Neutrophil (primary cell): ENCODE measurements around the gene TMEM116.
"Not testable (repeated sequence)": the region's sequence is repeated elsewhere in the genome, so short reads cannot be mapped to it uniquely, and the experiment has no call there.

ENCODE experiments used
- H3K27ac ChIP-seq: fragments of 200-600 bp; sonication (generic); 2 replicates; pipeline ENCODE4 v1.5.1; 2016; ENCODE audit warnings: mild to moderate bottlenecking, moderate library complexity
- H3K27me3 ChIP-seq: fragments of 200-600 bp; sonication (generic); 2 replicates; pipeline ENCODE4 v1.6.0; 2016; ENCODE audit warnings: mild to moderate bottlenecking
- H3K36me3 ChIP-seq: fragments of 200-600 bp; sonication (generic); 2 replicates; pipeline ENCODE4 v1.5.1; 2017
- H3K4me1 ChIP-seq, 2 experiments: fragments of 200-600 bp in 1 of 2; sonication (generic) in 1 of 2; 1 replicate in 1 of 2; 2 replicates in 1 of 2; pipeline versions ENCODE4 v1.5.1 to v1.6.1; 2013 to 2016; ENCODE audit warnings: low read depth in 1 of 2, low read length in 1 of 2, mild to moderate bottlenecking in 1 of 2, moderate library complexity in 1 of 2; ENCODE audit not compliant: control insufficient read depth in 1 of 2, insufficient read depth in 1 of 2
- H3K4me3 ChIP-seq, 2 experiments: fragments of 200-600 bp in 1 of 2; sonication (generic) in 1 of 2; 1 replicate in 1 of 2; 2 replicates in 1 of 2; pipeline ENCODE4 v1.5.1; 2013 to 2016; ENCODE audit warnings: low read depth in 1 of 2, low read length in 1 of 2, mild to moderate bottlenecking in 1 of 2, moderate library complexity in 1 of 2
- H3K9me3 ChIP-seq: fragments of 200-600 bp; sonication (generic); 2 replicates; pipeline ENCODE4 v1.5.1; 2016
- TF ChIP-seq, protein P1 (sequence below): fragments of 200-600 bp; sonication (generic); IDR thresholded peaks from 2 replicates; pipeline ENCODE4 v1.5.1; 2016; ENCODE audit warnings: antibody characterized with exemption

Gene TMEM116

DNA sequence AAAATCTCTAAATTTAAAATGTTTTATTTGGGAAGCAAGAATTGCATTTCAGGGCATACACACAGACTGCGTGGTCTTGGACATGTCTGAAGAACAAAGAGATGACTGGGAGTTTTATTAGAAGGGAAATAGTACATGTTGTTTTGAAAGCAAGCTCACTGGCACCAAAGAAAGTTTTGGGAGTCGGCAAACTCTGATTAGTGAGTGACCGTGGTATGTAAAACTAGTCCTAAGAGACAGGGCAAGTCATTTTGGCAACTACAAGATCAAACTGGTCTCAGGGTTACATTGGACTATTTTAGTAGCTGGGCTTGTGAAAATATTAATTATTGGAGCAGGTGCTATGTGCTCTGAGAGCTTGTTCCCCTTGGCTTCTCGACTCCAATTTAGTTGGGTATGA lies 14.9 kb downstream of the TMEM116 start:
- Histone ChIP-seq H3K9me3 (no peaks in the 10 kb centered on the region), H3K4me3 (no peak overlapping the region), H3K4me1 (peaks cover 10 to 12% of the 10 kb centered on the region in 2 experiments), H3K27ac (no peak overlapping the region), H3K36me3 (no peaks in the 10 kb centered on the region), H3K27me3 (no peaks in the 10 kb centered on the region)
- TF ChIP-seq, protein P1, sequence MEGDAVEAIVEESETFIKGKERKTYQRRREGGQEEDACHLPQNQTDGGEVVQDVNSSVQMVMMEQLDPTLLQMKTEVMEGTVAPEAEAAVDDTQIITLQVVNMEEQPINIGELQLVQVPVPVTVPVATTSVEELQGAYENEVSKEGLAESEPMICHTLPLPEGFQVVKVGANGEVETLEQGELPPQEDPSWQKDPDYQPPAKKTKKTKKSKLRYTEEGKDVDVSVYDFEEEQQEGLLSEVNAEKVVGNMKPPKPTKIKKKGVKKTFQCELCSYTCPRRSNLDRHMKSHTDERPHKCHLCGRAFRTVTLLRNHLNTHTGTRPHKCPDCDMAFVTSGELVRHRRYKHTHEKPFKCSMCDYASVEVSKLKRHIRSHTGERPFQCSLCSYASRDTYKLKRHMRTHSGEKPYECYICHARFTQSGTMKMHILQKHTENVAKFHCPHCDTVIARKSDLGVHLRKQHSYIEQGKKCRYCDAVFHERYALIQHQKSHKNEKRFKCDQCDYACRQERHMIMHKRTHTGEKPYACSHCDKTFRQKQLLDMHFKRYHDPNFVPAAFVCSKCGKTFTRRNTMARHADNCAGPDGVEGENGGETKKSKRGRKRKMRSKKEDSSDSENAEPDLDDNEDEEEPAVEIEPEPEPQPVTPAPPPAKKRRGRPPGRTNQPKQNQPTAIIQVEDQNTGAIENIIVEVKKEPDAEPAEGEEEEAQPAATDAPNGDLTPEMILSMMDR: no peak

DNA sequence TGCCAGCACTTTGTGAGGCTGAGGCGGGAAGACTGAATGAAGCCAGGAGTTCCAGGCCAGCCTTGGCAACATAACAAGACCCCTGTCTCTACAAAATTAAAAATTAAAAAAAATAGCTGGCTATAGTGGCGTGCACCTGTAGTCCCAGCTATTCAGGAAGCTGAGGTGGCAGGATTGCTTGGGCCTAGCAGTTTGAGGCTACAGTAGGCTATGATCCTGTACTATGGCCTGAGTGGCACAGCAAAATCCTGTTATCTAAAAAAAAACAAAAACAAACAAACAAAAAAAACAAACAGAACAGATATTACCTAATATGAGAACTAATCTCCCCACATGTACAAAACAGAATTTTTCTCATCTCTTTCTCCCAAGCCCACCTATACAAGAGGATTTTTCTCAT lies 15.7 kb downstream of the TMEM116 start:
- TF ChIP-seq, protein P1: no peak
- peaks cover 8 to 10% of the 10 kb centered on the region in 2 experiments for H3K4me1 ChIP-seq
- no peak overlapping the region for H3K4me3 ChIP-seq
- H3K36me3 ChIP-seq: no peaks in the 10 kb centered on the region
- no peaks in the 10 kb centered on the region for H3K9me3 ChIP-seq
- no peaks in the 10 kb centered on the region for H3K27me3 ChIP-seq
- no peak overlapping the region for H3K27ac ChIP-seq

DNA sequence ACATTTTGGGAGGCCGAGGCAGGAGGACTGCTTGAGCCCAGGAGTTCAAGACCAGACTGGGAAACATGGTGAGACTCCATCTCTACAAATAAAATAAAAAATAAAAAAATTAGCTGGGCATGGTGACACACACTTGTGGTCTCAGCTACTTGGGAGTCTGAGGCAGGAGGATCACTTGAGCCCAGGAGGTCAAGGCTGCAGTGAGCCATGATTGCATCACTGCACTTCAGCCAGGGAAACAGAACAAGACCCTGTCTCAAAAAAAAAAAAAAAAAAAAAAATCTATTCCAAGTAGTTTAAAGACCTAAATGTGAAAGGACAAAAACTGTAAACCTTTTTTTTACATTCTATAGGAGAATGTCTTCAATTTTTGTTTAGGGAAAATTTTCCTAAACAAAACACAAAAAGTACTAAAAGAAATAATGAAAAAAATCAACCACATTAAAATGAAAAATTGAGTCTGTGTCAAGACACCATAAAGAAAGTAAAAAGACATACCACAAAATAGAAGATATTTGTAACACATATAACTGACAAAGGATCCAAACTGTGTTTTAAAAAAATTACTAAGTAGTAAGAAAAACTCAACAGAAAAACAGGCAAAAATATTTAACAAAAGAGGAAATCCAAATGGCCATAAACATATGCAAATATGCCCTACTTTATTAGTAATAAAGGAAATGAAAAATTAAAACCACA lies 17.0 kb downstream of the TMEM116 start:
- Histone ChIP-seq H3K4me3 (no peak overlapping the region), H3K36me3 (no peaks in the 10 kb centered on the region), H3K4me1 (no peaks in the 10 kb centered on the region), H3K9me3 (no peaks in the 10 kb centered on the region), H3K27ac (no peak overlapping the region), H3K27me3 (no peaks in the 10 kb centered on the region)
- TF ChIP-seq, protein P1: no peak

DNA sequence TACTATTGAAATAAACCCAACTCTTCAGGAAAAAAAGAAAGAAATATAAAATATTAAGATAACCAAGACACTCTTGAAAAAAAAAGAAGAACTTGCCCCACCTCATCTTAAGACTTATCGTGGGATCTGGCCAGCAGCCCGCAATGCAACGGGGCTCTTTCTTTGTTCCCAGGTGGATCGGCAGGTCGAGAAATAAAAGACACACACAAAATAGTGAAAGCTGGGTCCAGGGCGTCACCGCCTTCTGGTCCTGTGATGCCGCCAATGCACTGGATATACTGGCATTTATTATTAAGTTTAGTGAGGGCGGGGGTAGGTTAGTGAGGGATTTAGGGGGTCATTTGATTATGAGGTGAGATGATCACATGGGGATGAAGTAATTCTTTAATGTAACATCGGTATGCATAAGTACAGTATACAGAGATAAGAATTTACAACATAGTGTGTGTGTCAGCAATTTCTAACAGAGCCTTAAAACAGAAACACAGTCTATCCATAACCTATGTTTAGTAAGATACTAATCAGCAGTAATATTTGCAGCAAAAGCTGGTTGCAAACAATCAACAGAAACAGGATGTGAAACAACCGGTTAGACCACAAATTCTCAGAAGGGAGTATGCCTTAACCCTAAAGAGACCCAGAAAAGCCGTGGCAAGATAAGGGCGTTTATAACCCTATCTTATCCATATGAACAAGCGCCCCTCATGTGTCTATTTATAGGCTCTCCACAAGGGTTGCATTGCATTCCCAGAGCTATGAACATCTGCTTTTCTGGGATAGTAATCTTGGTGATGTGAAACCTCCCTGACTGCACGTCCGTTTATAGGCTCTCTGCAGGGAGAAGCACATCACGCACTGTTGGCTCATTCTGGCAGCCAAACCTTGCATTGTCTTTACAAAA lies 18.5 kb downstream of the TMEM116 start:
- H3K27ac ChIP-seq, H3K4me3 ChIP-seq, H3K4me1 ChIP-seq: not testable (repeated sequence)

DNA sequence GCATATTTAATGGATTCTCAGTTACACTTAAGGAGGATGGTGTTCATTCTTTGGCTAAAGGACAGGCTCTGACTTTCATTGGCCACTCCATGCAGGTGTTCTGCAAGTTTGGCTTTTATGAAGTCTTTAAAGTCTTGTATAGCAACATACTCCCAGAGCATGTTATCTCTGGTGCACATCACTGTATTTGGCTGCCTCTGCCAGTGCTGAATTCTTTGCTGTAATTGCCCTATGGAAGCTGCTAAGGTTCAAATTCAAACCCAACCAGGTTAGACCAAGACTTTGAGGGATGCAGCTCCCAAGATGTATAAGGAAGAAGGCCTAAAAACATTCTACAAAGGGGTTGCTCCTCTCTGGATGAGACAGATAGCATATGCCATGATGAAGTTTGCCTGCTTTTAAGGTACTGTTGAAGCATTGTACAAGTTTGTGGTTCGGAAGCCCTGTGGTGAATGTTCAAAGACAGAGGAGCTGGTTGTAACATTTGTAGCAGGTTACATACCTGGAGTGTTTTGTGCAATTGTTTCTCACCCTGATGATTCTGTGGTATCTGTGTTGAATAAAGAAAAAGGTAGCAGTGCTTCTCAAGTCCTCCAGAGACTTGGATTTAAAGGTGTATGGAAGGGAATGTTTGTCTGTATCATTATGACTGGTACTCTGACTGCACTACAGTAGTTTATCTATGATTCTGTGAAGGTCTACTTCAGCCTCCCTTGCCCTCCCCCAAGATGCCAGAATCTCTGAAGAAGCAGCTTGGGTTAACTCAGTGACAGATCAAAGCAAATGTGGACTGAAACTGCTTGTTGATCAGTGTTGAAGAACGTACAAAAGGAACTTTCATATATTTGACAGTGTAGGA lies 19.4 kb downstream of the TMEM116 start:
- Histone ChIP-seq H3K27ac (no peak overlapping the region), H3K9me3 (no peaks in the 10 kb centered on the region), H3K36me3 (no peaks in the 10 kb centered on the region), H3K4me1 (no peaks in the 10 kb centered on the region), H3K27me3 (no peaks in the 10 kb centered on the region), H3K4me3 (no peak overlapping the region)
- TF ChIP-seq, protein P1: no peak

More for the DNA sequence above, 18.5 kb downstream of the TMEM116 start:
- H3K27me3 ChIP-seq, H3K36me3 ChIP-seq, H3K9me3 ChIP-seq: not testable (repeated sequence)
